Liver (tissue), 9 donors: ENCODE results near the gene HJV. TPM values are rescaled to one million over a fixed set of nuclear protein-coding genes. Genes with fewer than 3 reads are reported as not detected.
A peak's percentile ranks its signal among the peaks of the same experiment; 100 is the strongest.

Experiments
- DNase-seq: peaks from one replicate; pipeline ENCODE4 v3.0.0-alpha.2; 2017; ENCODE audit warnings: low spot score
- H3K27ac ChIP-seq, 2 donors: one replicate each; pipeline ENCODE4 v1.7.0; 2013; ENCODE audit warnings: inconsistent platforms in 2 of 2, low read length in 2 of 2, control low read depth in 1 of 2, low read depth in 1 of 2, mild to moderate bottlenecking in 1 of 2
- H3K27me3 ChIP-seq, 4 donors: one replicate each; pipeline versions ENCODE4 v1.6.1 to v1.7.0; 2013; ENCODE audit warnings: low read length in 3 of 4, inconsistent platforms in 1 of 4, mild to moderate bottlenecking in 1 of 4, moderate library complexity in 1 of 4; ENCODE audit not compliant: control insufficient read depth in 4 of 4, insufficient read depth in 4 of 4
- H3K36me3 ChIP-seq, 4 donors: one replicate each; pipeline versions ENCODE4 v1.6.1 to v1.7.0; 2013; ENCODE audit warnings: low read length in 3 of 4, mild to moderate bottlenecking in 3 of 4, low read depth in 1 of 4, moderate library complexity in 1 of 4; ENCODE audit not compliant: control insufficient read depth in 4 of 4, insufficient read depth in 3 of 4
- H3K4me1 ChIP-seq, 4 donors: one replicate each; pipeline versions ENCODE4 v1.6.1 to v1.7.0; 2013; ENCODE audit warnings: low read length in 3 of 4, mild to moderate bottlenecking in 3 of 4, moderate library complexity in 1 of 4; ENCODE audit not compliant: control insufficient read depth in 4 of 4, insufficient read depth in 4 of 4
- H3K4me3 ChIP-seq, 3 donors: one replicate each; pipeline versions ENCODE4 v1.6.1 to v1.7.0; 2013; ENCODE audit warnings: low read length in 3 of 3, control low read depth in 1 of 3, low read depth in 1 of 3, mild to moderate bottlenecking in 1 of 3
- H3K9ac ChIP-seq, 2 donors: one replicate each; pipeline ENCODE4 v1.7.0; 2013; ENCODE audit warnings: low read length in 2 of 2, mild to moderate bottlenecking in 2 of 2, moderate library complexity in 2 of 2, control low read depth in 1 of 2, low read depth in 1 of 2
- H3K9me3 ChIP-seq, 4 donors: one replicate each; pipeline versions ENCODE4 v1.6.1 to v1.7.0; 2013; ENCODE audit warnings: low read length in 3 of 4; ENCODE audit not compliant: control insufficient read depth in 4 of 4
- ATF3 ChIP-seq: IDR thresholded peaks from 2 replicates; pipeline ENCODE4 v1.6.1; 2016; ENCODE audit warnings: antibody characterized with exemption
- CTCF ChIP-seq: fragments of 150-350 bp; IDR thresholded peaks from 2 replicates; pipeline ENCODE4 v1.5.1; 2017; ENCODE audit warnings: improper control_type of control experiment, low read depth, low read length; ENCODE audit not compliant: missing input control
- EGR1 ChIP-seq, 2 donors: IDR thresholded peaks; 2 replicates each; pipeline ENCODE4 v1.6.1; 2016 to 2018; ENCODE audit warnings: antibody characterized with exemption in 2 of 2, low read depth in 2 of 2
- FOXA1 ChIP-seq: IDR thresholded peaks from 2 replicates; pipeline ENCODE4 v1.6.1; 2016; ENCODE audit warnings: antibody characterized with exemption
- FOXA2 ChIP-seq: IDR thresholded peaks from 2 replicates; pipeline ENCODE4 v1.6.1; 2016; ENCODE audit warnings: antibody characterized with exemption
- HNF4A ChIP-seq, 2 donors: conservative IDR thresholded peaks; 2 replicates each; pipeline ENCODE4 v1.6.1; 2016; ENCODE audit warnings: antibody characterized with exemption in 2 of 2, mild to moderate bottlenecking in 2 of 2
- HNF4G ChIP-seq: IDR thresholded peaks from 2 replicates; pipeline ENCODE4 v1.6.1; 2016; ENCODE audit warnings: antibody characterized with exemption
- MAX ChIP-seq: IDR thresholded peaks from 2 replicates; pipeline ENCODE4 v1.6.1; 2016; ENCODE audit warnings: antibody characterized with exemption
- NR2F2 ChIP-seq: IDR thresholded peaks from 2 replicates; pipeline ENCODE4 v1.6.1; 2016; ENCODE audit warnings: antibody characterized with exemption
- RAD21 ChIP-seq, 2 donors: IDR thresholded peaks; 2 replicates each; pipeline ENCODE4 v1.6.1; 2016; ENCODE audit warnings: antibody characterized with exemption in 2 of 2, mild to moderate bottlenecking in 2 of 2
- REST ChIP-seq: IDR thresholded peaks from 2 replicates; pipeline ENCODE4 v1.6.1; 2016; ENCODE audit warnings: antibody characterized with exemption, mild to moderate bottlenecking
- RXRA ChIP-seq, 2 donors: IDR thresholded peaks; 2 replicates each; pipeline ENCODE4 v1.6.1; 2017 to 2018; ENCODE audit warnings: antibody characterized with exemption in 2 of 2, mild to moderate bottlenecking in 1 of 2
- YY1 ChIP-seq: IDR thresholded peaks from 2 replicates; pipeline ENCODE4 v1.6.1; 2016; ENCODE audit warnings: antibody characterized with exemption, mild to moderate bottlenecking
- WGBS: extraction: QIAGEN DNeasy Blood & Tissue Kit; methylation state at CpG from one replicate; pipeline ENCODE4 v1.1.7; 2013; 5-methylcytosine and 5-hydroxymethylcytosine counted together
- polyA plus RNA-seq, 2 donors: library from polyadenylated mRNA; stranded (reverse) in 1 of 2; unstranded in 1 of 2; fragments of 200-250 nt in 1 of 2; fragments of >200 nt in 1 of 2; fragmentation: Nextera tagmentation in 1 of 2; extraction: Ambion mirVana in 1 of 2; gene quantifications; one replicate each; pipeline versions ENCODE4 v1.2.1 to v1.2.3, GENCODE V29; 2013 to 2015
- total RNA-seq, 2 donors: library from RNA; depleted of rRNA; stranded (reverse); fragments of >200 nt; gene quantifications; one replicate each; pipeline ENCODE4 v1.2.3, GENCODE V29; 2014
- donor health status: healthy.
- donor health status: healthy.
- donor health status: healthy.
- donor health status: healthy.
- donor health status: healthy.

The HJV gene
- total and polyA plus RNA-seq, 4 donors, result 68.0 to 138 (median 97.6) TPM

- no peak for TF ChIP-seq CTCF
Measured at GRCh38 chr1:146016891-146017290, 4.6 kb downstream of the HJV start (continued).

GRCh38 chr1:146013559-146013922 is 8.0 kb downstream of the HJV start:
- WGBS, result 58% methylated on average over 6 of the region's 6 CpGs
- Histone ChIP-seq H3K4me1 (peaks cover 0 to 10% (median 4%) of the 10 kb centered on the region in 4 donors), H3K9ac (no peak overlapping the region), H3K27me3 (no peaks in the 10 kb centered on the region), H3K9me3 (no peaks in the 10 kb centered on the region), H3K27ac (no peak overlapping the region), H3K36me3 (peaks cover 0 to 18% (median 7%) of the 10 kb centered on the region in 4 donors), H3K4me3 (no peak overlapping the region)
- DNase-seq, result no peak
- TF ChIP-seq HNF4A (conservative IDR thresholded peaks at IDR 0.05) (no peak), FOXA2 (no peak), ATF3 (no peak), EGR1 (IDR thresholded peaks at IDR 0.05; ENCODE audit: low read depth in 2 of 2) (no peak), RXRA (IDR thresholded peaks at IDR 0.05) (no peak), CTCF (no peak), NR2F2 (no peak), YY1 (no peak), REST (no peak), HNF4G (no peak), FOXA1 (no peak)

GRCh38 chr1:146012703-146013558 is 8.6 kb downstream of the HJV start:
- no peak for DNase-seq

More at GRCh38 chr1:146012703-146013558, 8.6 kb downstream of the HJV start:
- Histone ChIP-seq H3K27me3 (no peaks in the 10 kb centered on the region), H3K4me3 (no peak overlapping the region), H3K27ac (no peak overlapping the region), H3K9ac (no peak overlapping the region), H3K4me1 (peaks cover 0 to 4% (median 1%) of the 10 kb centered on the region in 4 donors), H3K9me3 (no peaks in the 10 kb centered on the region), H3K36me3 (peaks cover 0 to 12% (median 5%) of the 10 kb centered on the region in 4 donors)
- TF ChIP-seq RAD21 (IDR thresholded peaks at IDR 0.05), result peak; percentile 95 to 96
- TF ChIP-seq CTCF, result peak; percentile 76
- TF ChIP-seq MAX, result no peak
- no peak for TF ChIP-seq RXRA (IDR thresholded peaks at IDR 0.05)
- 16% methylated on average over 4 of the region's 4 CpGs for WGBS
